ENCODE data around the gene C16orf96. TPM values are rescaled to one million over a fixed set of nuclear protein-coding genes. Genes with fewer than 3 reads are reported as not detected.

C16orf96 gene
- total RNA-seq, 1 experiment from 2014 or later, result 1.3 TPM

- TF ChIP-seq, protein P1, sequence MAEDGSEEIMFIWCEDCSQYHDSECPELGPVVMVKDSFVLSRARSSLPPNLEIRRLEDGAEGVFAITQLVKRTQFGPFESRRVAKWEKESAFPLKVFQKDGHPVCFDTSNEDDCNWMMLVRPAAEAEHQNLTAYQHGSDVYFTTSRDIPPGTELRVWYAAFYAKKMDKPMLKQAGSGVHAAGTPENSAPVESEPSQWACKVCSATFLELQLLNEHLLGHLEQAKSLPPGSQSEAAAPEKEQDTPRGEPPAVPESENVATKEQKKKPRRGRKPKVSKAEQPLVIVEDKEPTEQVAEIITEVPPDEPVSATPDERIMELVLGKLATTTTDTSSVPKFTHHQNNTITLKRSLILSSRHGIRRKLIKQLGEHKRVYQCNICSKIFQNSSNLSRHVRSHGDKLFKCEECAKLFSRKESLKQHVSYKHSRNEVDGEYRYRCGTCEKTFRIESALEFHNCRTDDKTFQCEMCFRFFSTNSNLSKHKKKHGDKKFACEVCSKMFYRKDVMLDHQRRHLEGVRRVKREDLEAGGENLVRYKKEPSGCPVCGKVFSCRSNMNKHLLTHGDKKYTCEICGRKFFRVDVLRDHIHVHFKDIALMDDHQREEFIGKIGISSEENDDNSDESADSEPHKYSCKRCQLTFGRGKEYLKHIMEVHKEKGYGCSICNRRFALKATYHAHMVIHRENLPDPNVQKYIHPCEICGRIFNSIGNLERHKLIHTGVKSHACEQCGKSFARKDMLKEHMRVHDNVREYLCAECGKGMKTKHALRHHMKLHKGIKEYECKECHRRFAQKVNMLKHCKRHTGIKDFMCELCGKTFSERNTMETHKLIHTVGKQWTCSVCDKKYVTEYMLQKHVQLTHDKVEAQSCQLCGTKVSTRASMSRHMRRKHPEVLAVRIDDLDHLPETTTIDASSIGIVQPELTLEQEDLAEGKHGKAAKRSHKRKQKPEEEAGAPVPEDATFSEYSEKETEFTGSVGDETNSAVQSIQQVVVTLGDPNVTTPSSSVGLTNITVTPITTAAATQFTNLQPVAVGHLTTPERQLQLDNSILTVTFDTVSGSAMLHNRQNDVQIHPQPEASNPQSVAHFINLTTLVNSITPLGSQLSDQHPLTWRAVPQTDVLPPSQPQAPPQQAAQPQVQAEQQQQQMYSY (CRISPR knock-in tag; IDR thresholded peaks at IDR 0.05), result no peak
- TF ChIP-seq ZNF219 (CRISPR knock-in tag; IDR thresholded peaks at IDR 0.05; ENCODE audit: borderline replicate concordance) (no peak), E2F4 (CRISPR knock-in tag; IDR thresholded peaks at IDR 0.05; ENCODE audit: borderline replicate concordance, low read depth) (no peak), SMAD4 (CRISPR knock-in tag; IDR thresholded peaks at IDR 0.05) (no peak), ZNF423 (CRISPR knock-in tag; IDR thresholded peaks at IDR 0.05) (no peak), ZNF416 (CRISPR knock-in tag; IDR thresholded peaks at IDR 0.05) (no peak), KAT7 (CRISPR knock-in tag; IDR thresholded peaks at IDR 0.05; ENCODE audit: borderline replicate concordance) (no peak), MXD4 (CRISPR knock-in tag; IDR thresholded peaks at IDR 0.05; ENCODE audit: borderline replicate concordance) (no peak), SOX15 (CRISPR knock-in tag; IDR thresholded peaks at IDR 0.05) (no peak)
Measured at GRCh38 chr16:4525634-4526277, 30.4 kb upstream of the C16orf96 start (continued).

DNA sequence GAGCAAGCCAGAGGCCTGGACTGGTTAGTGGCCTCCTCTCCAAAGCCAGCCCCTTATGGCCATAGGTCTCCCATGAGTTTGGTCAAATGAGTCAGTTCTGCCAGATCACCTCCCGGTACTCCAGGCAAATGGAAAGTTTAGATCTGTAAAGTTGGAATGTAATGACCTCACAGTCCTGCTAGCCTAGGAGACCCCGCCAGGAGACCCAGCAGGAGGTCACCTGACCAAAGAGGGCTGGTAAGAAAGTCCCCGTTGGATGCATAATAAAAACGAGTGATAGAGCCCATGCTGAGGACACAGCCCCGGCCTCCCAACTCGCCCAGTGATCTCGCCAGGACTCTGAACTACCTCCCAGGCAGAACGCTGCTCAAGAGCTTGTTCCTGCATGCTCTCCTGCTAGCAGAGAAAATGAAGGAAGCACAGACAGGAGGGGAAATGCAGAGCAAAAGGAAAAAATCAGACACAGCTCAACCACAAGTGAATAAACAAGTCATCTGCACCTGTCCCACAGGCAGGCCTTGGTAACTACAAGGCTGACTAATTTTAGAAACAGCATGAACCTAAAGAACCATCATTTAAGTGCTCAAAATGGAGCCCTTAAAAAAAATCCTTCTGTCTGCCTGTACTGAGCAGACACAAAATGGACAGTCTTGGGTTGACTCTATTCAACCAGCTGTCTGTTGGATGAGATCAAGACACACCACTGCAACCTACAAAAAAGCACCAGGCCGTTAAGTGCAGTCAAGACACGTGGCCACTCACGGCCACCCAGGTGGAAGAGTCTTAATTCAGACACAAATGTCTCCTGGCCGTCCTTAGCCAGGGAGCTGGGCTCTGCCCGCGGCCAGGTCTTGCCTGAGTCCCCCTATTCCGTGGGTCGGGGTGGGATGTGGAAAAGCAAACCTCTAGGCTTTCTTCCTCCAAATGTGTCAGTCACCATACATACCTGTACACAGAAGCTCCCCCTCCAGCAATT, 26.8 kb upstream of the C16orf96 start:
- POLR2A ChIA-PET, result interaction anchor here (0.7 to 1.2 kb wide), 4 partner anchors 9 to 164 kb away, joined by 3 to 5 read pairs (median 4); partner anchors contain the start of gene CDIP1
- CTCF ChIA-PET, result interaction anchor here (1.0 to 3.1 kb wide), 10 partner anchors 9 to 153 kb away, joined by 3 to 20 read pairs (median 6); partner anchors contain the start of gene CDIP1
- DNase-seq (ENCODE audit: low spot score), result peak; percentile 71
- H3K27ac Mint-ChIP-seq, result peak overlapping the region; percentile 98
- H3K27me3 Mint-ChIP-seq (ENCODE audit: low read depth), result no peaks in the 10 kb centered on the region
- peak; percentile 70 for ATAC-seq
- H3K9me3 Mint-ChIP-seq, result no peaks in the 10 kb centered on the region
- peaks cover 24% of the 10 kb centered on the region for H3K36me3 Mint-ChIP-seq
- TF ChIP-seq, protein P2, sequence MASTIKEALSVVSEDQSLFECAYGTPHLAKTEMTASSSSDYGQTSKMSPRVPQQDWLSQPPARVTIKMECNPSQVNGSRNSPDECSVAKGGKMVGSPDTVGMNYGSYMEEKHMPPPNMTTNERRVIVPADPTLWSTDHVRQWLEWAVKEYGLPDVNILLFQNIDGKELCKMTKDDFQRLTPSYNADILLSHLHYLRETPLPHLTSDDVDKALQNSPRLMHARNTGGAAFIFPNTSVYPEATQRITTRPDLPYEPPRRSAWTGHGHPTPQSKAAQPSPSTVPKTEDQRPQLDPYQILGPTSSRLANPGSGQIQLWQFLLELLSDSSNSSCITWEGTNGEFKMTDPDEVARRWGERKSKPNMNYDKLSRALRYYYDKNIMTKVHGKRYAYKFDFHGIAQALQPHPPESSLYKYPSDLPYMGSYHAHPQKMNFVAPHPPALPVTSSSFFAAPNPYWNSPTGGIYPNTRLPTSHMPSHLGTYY (CRISPR knock-in tag; IDR thresholded peaks at IDR 0.05), result peak; percentile 41; the same call in 1 of the 2 replicates
- TF ChIP-seq, protein P3, sequence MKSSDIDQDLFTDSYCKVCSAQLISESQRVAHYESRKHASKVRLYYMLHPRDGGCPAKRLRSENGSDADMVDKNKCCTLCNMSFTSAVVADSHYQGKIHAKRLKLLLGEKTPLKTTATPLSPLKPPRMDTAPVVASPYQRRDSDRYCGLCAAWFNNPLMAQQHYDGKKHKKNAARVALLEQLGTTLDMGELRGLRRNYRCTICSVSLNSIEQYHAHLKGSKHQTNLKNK (CRISPR knock-in tag; IDR thresholded peaks at IDR 0.05), result no peak
- TF ChIP-seq TEAD1 (CRISPR knock-in tag; IDR thresholded peaks at IDR 0.05), result peak; percentile 28
- TF ChIP-seq ATF2 (CRISPR knock-in tag; IDR thresholded peaks at IDR 0.05; ENCODE audit: borderline replicate concordance, low read depth), result no peak
- TF ChIP-seq GRHL2 (CRISPR knock-in tag; IDR thresholded peaks at IDR 0.05; ENCODE audit: insufficient replicate concordance, severe bottlenecking), result no peak
- no peak for TF ChIP-seq IRF2 (CRISPR knock-in tag; IDR thresholded peaks at IDR 0.05; ENCODE audit: borderline replicate concordance, low read depth)
- TF ChIP-seq PRRX2 (CRISPR knock-in tag; IDR thresholded peaks at IDR 0.05), result 0 out of 2 replicates have a peak, but pooled peaks have one; percentile 21
- TF ChIP-seq, protein P4, sequence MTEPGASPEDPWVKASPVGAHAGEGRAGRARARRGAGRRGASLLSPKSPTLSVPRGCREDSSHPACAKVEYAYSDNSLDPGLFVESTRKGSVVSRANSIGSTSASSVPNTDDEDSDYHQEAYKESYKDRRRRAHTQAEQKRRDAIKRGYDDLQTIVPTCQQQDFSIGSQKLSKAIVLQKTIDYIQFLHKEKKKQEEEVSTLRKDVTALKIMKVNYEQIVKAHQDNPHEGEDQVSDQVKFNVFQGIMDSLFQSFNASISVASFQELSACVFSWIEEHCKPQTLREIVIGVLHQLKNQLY (CRISPR knock-in tag; IDR thresholded peaks at IDR 0.05), result no peak
- no peak for TF ChIP-seq ZNF671 (CRISPR knock-in tag; IDR thresholded peaks at IDR 0.05)
- peak; percentile 96 for TF ChIP-seq ZNF423 (CRISPR knock-in tag; IDR thresholded peaks at IDR 0.05)
- no peak for TF ChIP-seq SOX15 (CRISPR knock-in tag; IDR thresholded peaks at IDR 0.05)
- TF ChIP-seq GTF2I (CRISPR knock-in tag; conservative IDR thresholded peaks at IDR 0.05), result no peak
- peak; percentile 53; the same call in 1 of the 2 replicates for TF ChIP-seq USF2 (CRISPR knock-in tag; IDR thresholded peaks at IDR 0.05)
- 0 out of 2 replicates have a peak, but pooled peaks have one; percentile 24 for TF ChIP-seq EMX1 (CRISPR knock-in tag; IDR thresholded peaks at IDR 0.05)
- TF ChIP-seq ZNF219 (CRISPR knock-in tag; IDR thresholded peaks at IDR 0.05; ENCODE audit: borderline replicate concordance), result no peak
- H3K4me1 Mint-ChIP-seq, result peaks cover 33% of the 10 kb centered on the region
- H3K4me3 Mint-ChIP-seq, result peak overlapping the region; percentile 40

Data from WTC11 (cell line).